ENCODE results near the gene FBF1.

The FBF1 gene

GRCh38 chr17:75896415-75897159 is 44.3 kb downstream of the FBF1 start, which contains the start of gene TRIM65 (continued):
- TF ChIP-seq TSHZ1 (tag by site-specific recombination; IDR thresholded peaks at IDR 0.05; ENCODE audit: borderline replicate concordance) = no peak
- no peak for TF ChIP-seq ZNF600 (tag by site-specific recombination; IDR thresholded peaks at IDR 0.05)
- TF ChIP-seq ZNF785 (tag by site-specific recombination; IDR thresholded peaks at IDR 0.05) = no peak
- no peak for TF ChIP-seq ZBTB7A (tag by site-specific recombination; IDR thresholded peaks at IDR 0.05; ENCODE audit: low read depth)
- TF ChIP-seq, protein P1, sequence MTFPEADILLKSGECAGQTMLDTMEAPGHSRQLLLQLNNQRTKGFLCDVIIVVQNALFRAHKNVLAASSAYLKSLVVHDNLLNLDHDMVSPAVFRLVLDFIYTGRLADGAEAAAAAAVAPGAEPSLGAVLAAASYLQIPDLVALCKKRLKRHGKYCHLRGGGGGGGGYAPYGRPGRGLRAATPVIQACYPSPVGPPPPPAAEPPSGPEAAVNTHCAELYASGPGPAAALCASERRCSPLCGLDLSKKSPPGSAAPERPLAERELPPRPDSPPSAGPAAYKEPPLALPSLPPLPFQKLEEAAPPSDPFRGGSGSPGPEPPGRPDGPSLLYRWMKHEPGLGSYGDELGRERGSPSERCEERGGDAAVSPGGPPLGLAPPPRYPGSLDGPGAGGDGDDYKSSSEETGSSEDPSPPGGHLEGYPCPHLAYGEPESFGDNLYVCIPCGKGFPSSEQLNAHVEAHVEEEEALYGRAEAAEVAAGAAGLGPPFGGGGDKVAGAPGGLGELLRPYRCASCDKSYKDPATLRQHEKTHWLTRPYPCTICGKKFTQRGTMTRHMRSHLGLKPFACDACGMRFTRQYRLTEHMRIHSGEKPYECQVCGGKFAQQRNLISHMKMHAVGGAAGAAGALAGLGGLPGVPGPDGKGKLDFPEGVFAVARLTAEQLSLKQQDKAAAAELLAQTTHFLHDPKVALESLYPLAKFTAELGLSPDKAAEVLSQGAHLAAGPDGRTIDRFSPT (tag by site-specific recombination; IDR thresholded peaks at IDR 0.05) = peak; percentile 82; the same call in 1 of the 2 replicates
- 0 out of 2 replicates have a peak, but pooled peaks have one; percentile 32 for TF ChIP-seq ZBTB11 (tag by site-specific recombination; conservative IDR thresholded peaks at IDR 0.05; ENCODE audit: low read depth)
- TF ChIP-seq, protein P2, sequence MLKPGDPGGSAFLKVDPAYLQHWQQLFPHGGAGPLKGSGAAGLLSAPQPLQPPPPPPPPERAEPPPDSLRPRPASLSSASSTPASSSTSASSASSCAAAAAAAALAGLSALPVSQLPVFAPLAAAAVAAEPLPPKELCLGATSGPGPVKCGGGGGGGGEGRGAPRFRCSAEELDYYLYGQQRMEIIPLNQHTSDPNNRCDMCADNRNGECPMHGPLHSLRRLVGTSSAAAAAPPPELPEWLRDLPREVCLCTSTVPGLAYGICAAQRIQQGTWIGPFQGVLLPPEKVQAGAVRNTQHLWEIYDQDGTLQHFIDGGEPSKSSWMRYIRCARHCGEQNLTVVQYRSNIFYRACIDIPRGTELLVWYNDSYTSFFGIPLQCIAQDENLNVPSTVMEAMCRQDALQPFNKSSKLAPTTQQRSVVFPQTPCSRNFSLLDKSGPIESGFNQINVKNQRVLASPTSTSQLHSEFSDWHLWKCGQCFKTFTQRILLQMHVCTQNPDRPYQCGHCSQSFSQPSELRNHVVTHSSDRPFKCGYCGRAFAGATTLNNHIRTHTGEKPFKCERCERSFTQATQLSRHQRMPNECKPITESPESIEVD (tag by site-specific recombination; IDR thresholded peaks at IDR 0.05) = no peak
- TF ChIP-seq ZNF629 (tag by site-specific recombination; IDR thresholded peaks at IDR 0.05) = no peak; the same call in 1 of the 2 replicates
- peak; percentile 75 for TF ChIP-seq PBX3 (CRISPR knock-in tag; IDR thresholded peaks at IDR 0.05)
- TF ChIP-seq, protein P3, sequence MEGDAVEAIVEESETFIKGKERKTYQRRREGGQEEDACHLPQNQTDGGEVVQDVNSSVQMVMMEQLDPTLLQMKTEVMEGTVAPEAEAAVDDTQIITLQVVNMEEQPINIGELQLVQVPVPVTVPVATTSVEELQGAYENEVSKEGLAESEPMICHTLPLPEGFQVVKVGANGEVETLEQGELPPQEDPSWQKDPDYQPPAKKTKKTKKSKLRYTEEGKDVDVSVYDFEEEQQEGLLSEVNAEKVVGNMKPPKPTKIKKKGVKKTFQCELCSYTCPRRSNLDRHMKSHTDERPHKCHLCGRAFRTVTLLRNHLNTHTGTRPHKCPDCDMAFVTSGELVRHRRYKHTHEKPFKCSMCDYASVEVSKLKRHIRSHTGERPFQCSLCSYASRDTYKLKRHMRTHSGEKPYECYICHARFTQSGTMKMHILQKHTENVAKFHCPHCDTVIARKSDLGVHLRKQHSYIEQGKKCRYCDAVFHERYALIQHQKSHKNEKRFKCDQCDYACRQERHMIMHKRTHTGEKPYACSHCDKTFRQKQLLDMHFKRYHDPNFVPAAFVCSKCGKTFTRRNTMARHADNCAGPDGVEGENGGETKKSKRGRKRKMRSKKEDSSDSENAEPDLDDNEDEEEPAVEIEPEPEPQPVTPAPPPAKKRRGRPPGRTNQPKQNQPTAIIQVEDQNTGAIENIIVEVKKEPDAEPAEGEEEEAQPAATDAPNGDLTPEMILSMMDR (tag by site-specific recombination; IDR thresholded peaks at IDR 0.05) = no peak
- TF ChIP-seq MYNN (tag by site-specific recombination; IDR thresholded peaks at IDR 0.05; ENCODE audit: borderline replicate concordance) = no peak
- no peak for TF ChIP-seq ZFHX2 (tag by site-specific recombination; conservative IDR thresholded peaks at IDR 0.05)
- TF ChIP-seq ZNF221 (tag by site-specific recombination; IDR thresholded peaks at IDR 0.05; ENCODE audit: borderline replicate concordance) = no peak
- peak; percentile 92 for TF ChIP-seq ZBTB26 (tag by site-specific recombination; optimal IDR thresholded peaks at IDR 0.05)
- TF ChIP-seq ZNF623 (tag by site-specific recombination; IDR thresholded peaks at IDR 0.05) = no peak
- TF ChIP-seq ZNF394 (tag by site-specific recombination; IDR thresholded peaks at IDR 0.05; ENCODE audit: borderline replicate concordance) = peak; percentile 70; the same call in 1 of the 2 replicates
- no peak for TF ChIP-seq BCL6B (tag by site-specific recombination; IDR thresholded peaks at IDR 0.05)
- TF ChIP-seq ZNF169 (tag by site-specific recombination; IDR thresholded peaks at IDR 0.05) = no peak
- peak; percentile 86 for TF ChIP-seq ZBTB20 (tag by site-specific recombination; IDR thresholded peaks at IDR 0.05)
- TF ChIP-seq ZNF660 (tag by site-specific recombination; IDR thresholded peaks at IDR 0.05) = peak; percentile 53; the same call in 1 of the 2 replicates
- 0 out of 2 replicates have a peak, but pooled peaks have one; percentile 27 for TF ChIP-seq OVOL3 (tag by site-specific recombination; IDR thresholded peaks at IDR 0.05)

All from HEK293 (cell line).